Esophagus muscularis mucosa (tissue), 4 donors: ENCODE measurements around the gene TMEM234. TPM values are rescaled to one million over a fixed set of nuclear protein-coding genes. Genes with fewer than 3 reads are reported as not detected.

Source experiments
- DNase-seq: peaks from one replicate; pipeline ENCODE4 v3.0.0-alpha.2; 2017; ENCODE audit errors: extremely low spot score
- H3K27ac ChIP-seq, 4 donors: fragments of 200-600 bp; sonication (generic); replicated peaks in 1 of 4; 1 replicate in 3 of 4; 2 replicates in 1 of 4; pipeline ENCODE4 v1.5.1; 2016 to 2019; ENCODE audit warnings: mild to moderate bottlenecking in 1 of 4
- H3K27me3 ChIP-seq, 4 donors: fragments of 200-600 bp; sonication (generic); one replicate each; pipeline versions ENCODE4 v1.5.1 to v1.6.0; 2016 to 2019
- H3K36me3 ChIP-seq, 4 donors: fragments of 200-600 bp; sonication (generic); one replicate each; pipeline ENCODE4 v1.5.1; 2016 to 2019
- H3K4me1 ChIP-seq, 4 donors: fragments of 200-600 bp; sonication (generic); one replicate each; pipeline ENCODE4 v1.5.1; 2016 to 2019
- H3K4me3 ChIP-seq, 4 donors: fragments of 200-600 bp; sonication (generic); 1 replicate in 2 of 4; 2 replicates in 2 of 4; pipeline ENCODE4 v1.5.1; 2016 to 2019; ENCODE audit warnings: mild to moderate bottlenecking in 4 of 4, moderate library complexity in 1 of 4
- H3K9me3 ChIP-seq, 4 donors: fragments of 200-600 bp; sonication (generic); 1 replicate in 3 of 4; 2 replicates in 1 of 4; pipeline ENCODE4 v1.5.1; 2016 to 2019
- CTCF ChIP-seq, 3 experiments: fragments of 200-600 bp in 2 of 3; fragments of 450-650 bp in 1 of 3; sonication (generic) in 2 of 3; IDR thresholded peaks; one replicate each; pipeline ENCODE4 v1.5.1; 2017 to 2019; ENCODE audit warnings: antibody characterized with exemption in 3 of 3, mild to moderate bottlenecking in 2 of 3, moderate library complexity in 1 of 3
- EP300 ChIP-seq: sonication (generic); formaldehyde crosslinking; IDR thresholded peaks from one replicate; pipeline ENCODE4 v1.6.1; 2017; ENCODE audit warnings: antibody characterized with exemption
- POLR2A ChIP-seq: fragments of 450-650 bp; IDR thresholded peaks from one replicate; pipeline ENCODE4 v1.6.1; 2017; ENCODE audit warnings: antibody characterized with exemption, moderate library complexity, mild to moderate bottlenecking, low read depth
- POLR2AphosphoS5 ChIP-seq, 2 donors: sonication (generic); formaldehyde crosslinking; IDR thresholded peaks; one replicate each; pipeline ENCODE4 v1.6.1; 2017; ENCODE audit warnings: antibody characterized with exemption in 2 of 2
- WGBS: methylation state at CpG from one replicate; pipeline ENCODE4 v1.1.5; 2018; 5-methylcytosine and 5-hydroxymethylcytosine counted together
- intact Hi-C: fragments of 100-400 bp; cut with DNase I; formaldehyde crosslinking; loops from one replicate; pipeline ENCODE4 v1.15.1; 2023
- total RNA-seq, 4 donors: library from RNA; depleted of rRNA; stranded (reverse); fragments of >200 nt; gene quantifications; one replicate each; pipeline versions ENCODE4 v1.1.0 to v1.2.1, GENCODE V29; 2016

The TMEM234 gene
- total RNA-seq, 4 donors from 2014 or later: 6.6 to 10.0 (median 8.2) TPM

DNA sequence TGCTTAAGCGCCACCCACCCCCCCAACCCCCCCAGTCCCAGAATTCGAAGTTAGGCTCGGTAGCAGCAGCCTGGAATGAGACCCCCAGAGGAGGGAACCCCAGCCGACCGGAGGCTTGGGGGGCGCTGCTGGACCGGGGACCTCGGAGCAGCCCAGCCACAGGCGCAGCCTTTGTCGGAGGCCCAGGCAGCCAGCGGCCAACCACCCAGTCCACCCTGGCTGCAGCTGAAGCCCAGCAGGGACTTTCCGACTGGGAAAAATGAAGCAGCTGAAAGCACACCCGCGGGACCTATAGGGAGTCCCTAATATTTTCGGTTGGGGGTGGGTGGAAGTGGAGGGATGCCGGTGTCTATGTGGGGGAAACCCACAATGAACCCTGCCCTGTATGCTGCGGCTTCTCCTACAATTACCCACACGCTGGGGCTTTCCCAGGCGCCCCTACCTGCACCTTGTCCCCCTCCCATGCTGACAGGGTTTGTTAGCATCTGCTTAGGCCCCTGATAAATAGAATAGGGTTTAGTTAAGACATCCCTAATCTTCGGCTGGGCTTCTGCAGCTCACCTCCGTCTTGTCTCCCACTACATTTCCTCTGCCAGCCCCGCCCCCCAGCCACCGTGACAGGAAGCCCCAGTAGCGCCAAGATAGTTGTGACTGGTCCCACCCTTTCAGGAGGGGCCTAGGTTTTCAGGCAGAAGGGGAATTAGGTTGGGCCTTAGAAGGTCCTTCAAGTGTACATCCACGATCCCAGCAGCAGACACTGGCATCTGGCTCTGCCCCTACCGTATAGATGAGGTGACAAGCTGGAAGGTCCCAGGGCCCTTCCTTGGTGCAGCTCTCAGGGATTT is 20.9 kb downstream of the TMEM234 start:
- peaks cover 39 to 54% (median 44%) of the 10 kb centered on the region in 4 donors for H3K4me1 ChIP-seq
- 5% methylated on average over 21 of the region's 26 CpGs for WGBS
- H3K27ac ChIP-seq: peak overlapping the region; percentile 84 to 90 (median 88)
- peak; percentile 95 for DNase-seq
- intact Hi-C loops: no loop called here
- peak overlapping the region; percentile 66 to 73 (median 68) for H3K4me3 ChIP-seq
- no peaks in the 10 kb centered on the region for H3K27me3 ChIP-seq
- no peaks in the 10 kb centered on the region for H3K9me3 ChIP-seq
- H3K36me3 ChIP-seq: peaks cover 8 to 23% (median 19%) of the 10 kb centered on the region in 4 donors
- TF ChIP-seq EP300: no peak
- peak in 1 of 2 donors; percentile 17 for TF ChIP-seq POLR2AphosphoS5 (IDR thresholded peaks at IDR 0.05)

- TF ChIP-seq EP300 (no peak), POLR2AphosphoS5 (IDR thresholded peaks at IDR 0.05) (peak; percentile 54 to 62)
- whole genome bisulfite sequencing: under 1% methylated on average over 10 of the region's 34 CpGs
- H3K36me3 ChIP-seq: peaks cover 16 to 31% (median 28%) of the 10 kb centered on the region in 4 donors
- H3K4me3 ChIP-seq: peak within 1 kb of the TSS; percentile 66 to 73 (median 68)
- peak within 1 kb of the TSS; percentile 84 to 90 (median 88) for H3K27ac ChIP-seq
- peaks cover 36 to 47% (median 39%) of the 10 kb centered on the region in 4 donors for H3K4me1 ChIP-seq
- intact Hi-C loops: no loop called here
- no peak for DNase-seq
- H3K27me3 ChIP-seq: no peaks in the 10 kb centered on the region
- no peaks in the 10 kb centered on the region for H3K9me3 ChIP-seq
These were observed 21.7 kb downstream of the TMEM234 start, which contains the start of gene CCDC28B for GRCh38 chr1:32200226-32201010. CCDC28B (plus strand) TSS chr1:32200595; CDS start chr1:32201936, 1,341 bp downstream.

- intact Hi-C loops: no loop called here
- TF ChIP-seq POLR2AphosphoS5 (IDR thresholded peaks at IDR 0.05): peak; percentile 19 to 27
- no peak for TF ChIP-seq EP300
- TF ChIP-seq CTCF (IDR thresholded peaks at IDR 0.05): no peak
- no peak for TF ChIP-seq POLR2A
- Histone ChIP-seq H3K27me3 (no peaks in the 10 kb centered on the region), H3K27ac (peak overlapping the region; percentile 84 to 90 (median 88)), H3K4me1 (peaks cover 31 to 40% (median 32%) of the 10 kb centered on the region in 4 donors), H3K4me3 (peak overlapping the region; percentile 66 to 73 (median 68)), H3K36me3 (peaks cover 23 to 38% (median 35%) of the 10 kb centered on the region in 4 donors), H3K9me3 (no peaks in the 10 kb centered on the region)
- 49% methylated on average over 6 of the region's 6 CpGs for WGBS
- DNase-seq: no peak
These were observed 22.5 kb downstream of the TMEM234 start for GRCh38 chr1:32199717-32200072.

DNA sequence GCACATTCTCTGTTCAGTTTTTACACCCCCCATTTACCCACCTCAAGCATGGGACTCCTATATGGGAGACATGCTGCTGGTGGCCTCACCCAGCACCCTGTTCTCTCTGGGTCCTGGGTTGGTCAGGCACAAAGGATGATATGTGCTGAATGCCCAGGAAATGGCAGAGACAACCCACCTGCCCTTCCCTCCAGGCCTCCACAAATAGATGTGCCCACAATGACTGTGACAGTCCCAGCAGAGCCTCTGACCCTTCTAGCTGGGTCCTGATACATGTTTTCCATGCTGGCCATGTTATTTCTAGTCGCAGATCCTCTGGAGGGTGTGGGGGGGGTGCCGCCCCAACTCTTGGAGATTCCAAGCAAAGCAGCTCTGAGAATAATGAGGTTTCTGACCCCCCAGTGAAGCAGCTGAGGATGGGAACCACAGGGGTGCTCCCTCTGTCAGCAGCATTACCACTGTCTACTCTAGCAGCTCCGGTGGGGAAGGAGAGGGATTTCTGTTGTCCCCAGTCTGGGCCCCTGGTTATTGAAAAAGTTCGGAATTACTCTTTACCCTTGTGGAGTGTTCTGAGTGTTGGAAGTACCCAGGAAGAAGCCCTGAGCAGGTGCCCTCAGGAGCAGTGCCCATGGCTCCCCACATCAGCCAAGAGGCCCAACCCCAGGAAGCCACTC is 23.0 kb downstream of the TMEM234 start:
- Histone ChIP-seq H3K4me1 (peaks cover 29 to 39% (median 31%) of the 10 kb centered on the region in 4 donors), H3K36me3 (peaks cover 28 to 43% (median 40%) of the 10 kb centered on the region in 4 donors), H3K4me3 (peak overlapping the region in 2 of 4 donors; percentile 67 to 68), H3K27me3 (no peaks in the 10 kb centered on the region), H3K9me3 (no peaks in the 10 kb centered on the region), H3K27ac (peak overlapping the region; percentile 84 to 90 (median 88))
- no peak for DNase-seq
- whole genome bisulfite sequencing: 67% methylated on average over 2 of the region's 4 CpGs
- no peak for TF ChIP-seq EP300
- intact Hi-C loops: no loop called here

- no peaks in the 10 kb centered on the region for H3K9me3 ChIP-seq
These were observed 23.7 kb downstream of the TMEM234 start for GRCh38 chr1:32198237-32199042.

More at GRCh38 chr1:32198237-32199042, 23.7 kb downstream of the TMEM234 start:
- Histone ChIP-seq H3K36me3 (peaks cover 36 to 51% (median 47%) of the 10 kb centered on the region in 4 donors), H3K27me3 (no peaks in the 10 kb centered on the region), H3K4me3 (no peak overlapping the region), H3K27ac (peak overlapping the region in 2 of 4 donors; percentile 86 to 90), H3K4me1 (peaks cover 29 to 39% (median 31%) of the 10 kb centered on the region in 4 donors)
- TF ChIP-seq EP300 (no peak), POLR2AphosphoS5 (IDR thresholded peaks at IDR 0.05) (no peak), CTCF (IDR thresholded peaks at IDR 0.05) (no peak), POLR2A (no peak)
- DNase-seq: no peak
- 78% methylated on average over 3 of the region's 3 CpGs for WGBS
- intact Hi-C loops: no loop called here
